GM18508 (cell line): Measurements from ENCODE around the gene EIF3A.

Experiments
- ATAC-seq: cut with Tn5 transposase; IDR thresholded peaks from one replicate; pipeline ENCODE4 v1.9.1; 2021; ENCODE audit warnings: moderate number of reproducible peaks; ENCODE audit not compliant: insufficient read depth, unreplicated experiment

EIF3A gene

DNA sequence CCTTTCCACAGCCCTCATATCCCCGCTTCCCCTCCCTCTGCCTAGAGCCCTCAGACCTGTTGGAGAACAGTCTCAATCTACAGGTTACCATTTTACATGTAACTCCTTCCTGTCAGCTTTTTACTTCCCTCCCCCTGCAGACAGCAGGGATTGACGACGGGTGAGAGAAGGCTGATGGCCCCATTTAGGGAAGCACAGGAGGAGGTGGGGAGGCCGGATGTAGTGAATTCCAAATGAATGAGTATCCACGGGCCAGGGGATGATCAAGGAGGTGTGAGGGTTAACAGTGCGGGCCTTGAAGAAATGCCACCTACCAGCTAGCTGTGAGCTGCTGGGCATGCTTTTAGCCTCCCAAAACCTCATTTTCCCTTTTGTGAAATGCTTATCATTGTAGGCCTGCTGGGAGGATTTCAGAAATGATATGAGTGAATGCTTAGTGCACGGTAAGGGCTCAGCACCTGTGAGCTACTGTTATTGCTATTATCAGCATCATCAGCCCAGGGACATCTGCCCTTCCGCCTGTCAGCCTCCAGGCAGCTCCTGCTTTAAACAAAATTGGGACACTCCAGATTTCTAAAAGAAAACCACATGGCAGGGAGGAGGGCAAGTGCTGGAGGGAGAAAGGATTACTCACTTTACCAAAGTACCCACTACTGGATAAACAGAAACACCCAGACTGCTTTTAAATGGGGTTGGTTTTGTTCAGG, 57.6 kb downstream of the EIF3A start:
- no peak for ATAC-seq

DNA sequence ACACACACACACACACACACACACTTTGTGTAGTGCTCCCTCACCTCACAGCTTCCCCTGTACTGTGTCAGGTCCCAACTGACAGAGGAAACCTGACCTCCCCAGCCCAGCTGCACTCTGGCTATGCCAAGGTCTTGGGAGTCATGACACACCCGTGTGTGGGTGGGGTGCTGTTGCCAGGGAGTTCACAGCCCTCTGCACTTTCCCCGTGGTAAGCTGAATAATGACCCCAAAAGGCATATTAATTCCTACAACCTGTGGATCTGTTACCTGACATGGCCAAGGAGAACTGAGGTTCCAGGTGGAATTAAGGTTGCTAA, 60.0 kb downstream of the EIF3A start:
- ATAC-seq = no peak

DNA sequence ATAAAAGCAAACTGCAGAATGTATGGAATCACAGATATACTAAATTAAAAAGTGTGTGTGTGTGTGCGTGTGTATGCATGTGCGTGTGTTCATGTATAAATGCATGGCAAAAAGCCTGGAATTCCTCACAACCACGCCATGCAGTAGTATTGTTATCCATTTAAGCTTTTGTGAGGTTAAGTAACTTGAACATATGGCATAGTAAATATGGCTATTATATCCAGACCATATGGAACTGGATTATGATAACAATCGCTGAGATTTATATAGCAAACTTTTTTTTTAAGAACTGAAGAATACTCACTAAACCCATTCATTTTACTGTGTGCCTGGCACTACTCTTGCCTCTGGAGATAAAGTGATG, 73.4 kb downstream of the EIF3A start:
- ATAC-seq = no peak

DNA sequence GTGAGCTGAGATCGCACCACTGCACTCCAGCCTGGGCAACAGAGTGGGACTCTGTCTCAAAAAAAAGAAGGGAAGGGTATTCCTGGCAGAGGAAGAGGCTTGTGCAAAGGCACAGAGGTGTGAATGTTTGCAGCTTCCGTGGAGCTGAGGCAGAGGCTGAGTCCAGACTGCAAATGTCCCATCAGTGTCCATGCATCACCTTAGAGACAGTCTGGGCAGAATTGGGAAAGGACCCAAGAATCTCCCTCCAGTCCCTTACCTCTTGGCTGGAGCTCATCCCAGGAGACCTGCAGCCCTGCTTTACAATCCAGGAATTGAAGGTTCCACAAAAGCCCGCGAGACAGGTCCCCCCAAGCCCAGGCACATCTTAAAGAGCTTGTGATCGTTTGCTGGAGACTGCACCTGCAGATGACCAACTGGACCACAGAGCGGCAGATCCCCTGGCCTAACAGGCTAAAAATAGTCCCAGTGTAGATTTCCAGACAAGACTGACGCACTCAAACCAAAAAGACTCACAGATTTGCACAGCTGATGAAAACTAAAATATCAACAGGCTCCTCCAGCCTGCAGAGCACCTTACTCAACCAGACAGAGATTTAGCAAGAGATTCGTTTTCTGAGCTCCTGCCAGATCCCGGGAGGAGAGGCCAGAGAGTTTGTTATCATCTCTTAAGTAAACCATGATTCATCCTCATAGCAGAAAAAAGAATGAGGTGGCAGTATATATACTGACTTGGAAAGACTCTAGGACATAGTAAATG, 74.0 kb downstream of the EIF3A start:
- ATAC-seq = no peak

DNA sequence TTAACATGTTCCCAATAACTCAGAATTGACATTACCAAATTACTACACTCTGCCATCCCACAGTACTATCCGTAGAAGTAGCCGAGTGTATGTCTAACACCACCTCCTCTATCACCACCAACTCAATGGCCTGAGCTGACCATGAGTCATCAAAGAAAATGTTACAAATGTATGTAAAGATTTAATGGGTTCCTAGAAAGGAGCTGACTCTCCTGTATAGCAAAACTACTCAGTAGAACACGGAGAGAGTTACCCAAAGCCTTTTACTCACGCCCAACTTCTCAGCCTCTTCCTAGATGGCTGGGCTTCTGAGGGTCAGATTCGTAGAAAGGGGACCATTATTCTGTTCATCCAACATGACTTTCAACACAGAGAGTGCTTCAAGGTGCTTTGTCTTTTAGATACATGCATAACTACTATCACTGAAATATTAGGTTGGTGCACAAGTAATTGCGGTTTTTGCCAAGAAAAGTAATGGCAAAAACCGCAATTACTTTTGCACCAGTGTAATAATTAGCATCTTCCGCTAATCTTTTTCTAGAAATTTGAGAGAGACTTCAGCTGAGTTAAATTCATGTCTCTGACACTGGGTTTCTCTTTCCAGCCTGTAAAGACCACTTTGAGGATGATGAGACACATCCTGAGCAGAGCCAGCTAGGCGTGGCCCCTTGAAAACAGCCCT, 75.1 kb downstream of the EIF3A start:
- no peak for ATAC-seq

DNA sequence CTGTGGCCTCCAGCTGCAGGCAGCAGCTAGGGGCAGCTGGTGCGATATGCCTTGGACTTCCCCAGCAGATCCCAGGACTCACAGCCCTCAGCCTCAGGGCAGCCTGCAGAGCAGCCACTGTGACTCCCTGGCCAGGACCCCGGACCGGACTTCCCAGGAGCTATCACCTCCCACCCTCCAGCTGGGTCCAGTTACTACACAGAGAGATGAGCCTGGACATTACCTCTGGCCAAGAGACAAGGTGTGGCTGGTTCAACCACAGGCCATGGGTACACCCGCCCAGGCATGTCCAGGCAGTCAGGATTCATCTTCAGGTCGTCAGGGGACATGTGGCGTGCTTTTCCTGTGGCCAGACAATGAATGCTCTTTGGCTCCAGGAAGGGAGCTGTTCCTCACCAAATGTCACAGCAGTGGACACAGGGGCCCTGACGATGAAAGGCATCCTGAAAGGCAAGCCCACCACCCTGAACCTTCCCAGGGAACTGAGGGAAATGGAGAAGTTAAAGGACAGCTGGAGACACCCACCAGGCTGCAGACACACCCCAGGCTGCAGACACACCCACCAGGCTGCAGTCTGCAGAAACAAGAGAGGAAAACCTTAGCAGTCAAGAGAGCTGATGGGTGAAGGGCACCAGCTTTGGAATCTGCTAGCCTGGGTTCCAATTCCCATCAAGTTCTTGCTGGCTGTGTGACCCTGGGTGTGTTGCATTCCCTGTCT, 76.9 kb downstream of the EIF3A start:
- ATAC-seq = no peak

DNA sequence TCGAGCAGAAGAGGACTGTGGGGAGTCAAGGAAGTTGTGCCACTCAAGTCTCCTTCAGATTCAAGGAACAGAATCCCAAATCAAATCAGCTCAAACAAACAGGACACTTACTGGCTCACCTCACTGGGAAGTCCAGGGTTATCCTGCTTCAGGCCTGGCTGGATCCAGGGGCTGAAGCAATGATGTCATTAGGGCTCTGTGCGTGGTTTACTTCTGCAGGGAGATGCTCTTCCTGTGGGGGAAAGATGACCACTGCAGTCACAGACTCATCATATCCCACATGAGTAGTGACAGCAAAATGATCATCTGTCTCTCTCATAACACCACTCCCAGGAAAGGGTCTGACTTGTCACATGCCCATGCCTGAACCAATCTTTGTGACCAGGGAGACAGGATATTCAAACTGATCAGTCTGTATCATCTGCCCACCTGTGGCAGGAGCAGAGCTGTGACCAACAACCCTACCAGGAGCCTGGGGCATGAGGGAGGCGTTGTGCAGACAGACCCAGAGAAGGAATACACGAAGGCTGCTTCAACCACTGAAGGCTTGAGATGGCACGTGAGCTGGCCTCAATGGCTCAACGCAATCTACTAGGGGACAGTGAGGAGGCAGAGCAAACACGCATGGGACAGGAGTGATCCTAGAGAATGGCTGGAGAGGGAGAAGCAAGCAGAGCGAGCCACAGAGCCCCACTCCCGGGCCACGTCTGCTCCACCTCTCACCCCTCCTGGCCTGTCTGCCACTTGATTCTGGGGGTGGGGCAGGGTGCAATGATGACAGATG, 78.7 kb downstream of the EIF3A start:
- no peak for ATAC-seq

DNA sequence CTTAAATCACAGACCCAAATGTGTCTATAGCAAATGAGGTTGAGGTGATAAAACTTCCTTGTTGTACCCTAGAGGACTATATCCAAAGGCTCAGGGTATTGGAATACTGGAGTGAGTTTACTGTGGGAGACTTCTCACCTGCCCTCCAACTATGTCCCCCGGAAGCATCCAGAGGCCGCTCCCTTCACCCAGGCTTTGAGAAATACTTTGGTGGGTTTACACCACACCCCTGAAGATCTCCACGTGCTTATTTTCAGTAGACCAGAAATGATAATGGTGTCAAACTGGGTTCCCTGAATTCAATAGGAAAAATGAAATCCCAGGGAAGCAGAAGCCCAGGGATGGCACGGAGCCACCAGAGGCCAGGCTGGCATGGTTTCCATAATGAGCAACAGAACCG, 82.4 kb downstream of the EIF3A start:
- no peak for ATAC-seq

DNA sequence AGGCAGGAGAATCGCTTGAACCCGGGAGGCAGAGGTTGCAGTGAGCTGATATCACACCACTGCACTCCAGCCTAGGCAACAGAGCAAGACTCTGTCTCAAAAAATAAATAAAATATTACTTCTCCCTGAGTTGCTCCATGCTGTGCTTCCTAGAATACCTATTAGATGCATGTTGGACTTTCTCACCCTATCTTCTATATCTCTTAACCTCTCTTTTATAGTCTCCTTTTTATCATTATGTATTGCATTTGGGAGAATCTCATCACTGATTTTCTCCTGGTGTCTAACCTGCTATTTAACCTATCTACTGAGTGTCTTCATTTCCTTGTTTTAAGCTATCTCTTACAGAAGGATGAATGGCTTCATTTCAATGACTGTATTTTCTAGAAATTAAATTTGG, 83.2 kb downstream of the EIF3A start:
- ATAC-seq = no peak

DNA sequence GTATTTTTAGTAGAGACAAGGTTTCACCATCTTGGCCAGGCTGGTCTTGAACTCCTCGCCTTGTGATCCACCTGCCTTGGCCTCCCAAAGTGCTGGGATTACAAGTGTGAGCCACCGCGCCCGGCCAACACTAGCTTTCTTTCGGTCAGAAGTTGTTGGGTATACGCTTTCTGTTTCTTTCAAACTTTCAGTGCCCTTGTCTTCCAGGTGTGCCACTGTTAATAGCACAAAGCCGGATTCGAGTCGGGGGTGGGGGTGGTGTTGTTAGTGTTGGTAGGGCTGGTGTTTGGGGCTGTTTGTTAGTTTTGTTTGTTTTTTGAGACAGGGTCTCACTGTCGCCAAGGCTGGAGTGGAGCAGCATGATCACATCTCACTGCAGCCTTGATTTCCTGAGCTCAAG, 84.9 kb downstream of the EIF3A start:
- ATAC-seq = no peak

DNA sequence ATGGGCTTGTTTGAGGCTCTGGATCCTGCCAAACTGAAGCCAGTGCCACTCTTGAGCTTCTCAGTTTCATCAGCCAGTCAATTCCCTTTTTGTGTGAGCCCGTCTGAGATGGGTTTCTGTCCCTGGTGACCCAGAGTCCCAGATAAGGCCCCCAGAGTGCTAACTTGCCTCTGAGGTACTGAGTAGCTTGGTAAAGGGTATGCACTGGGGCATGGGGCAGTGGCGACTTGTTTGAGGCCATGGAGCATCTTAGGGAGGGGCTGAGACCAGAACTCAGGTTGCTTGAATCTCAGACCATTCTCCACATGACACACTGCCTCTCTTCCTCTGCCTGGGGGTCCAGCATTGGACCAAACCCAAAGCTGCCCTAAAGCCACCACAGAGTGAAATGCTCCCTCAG, 86.3 kb downstream of the EIF3A start:
- no peak for ATAC-seq

DNA sequence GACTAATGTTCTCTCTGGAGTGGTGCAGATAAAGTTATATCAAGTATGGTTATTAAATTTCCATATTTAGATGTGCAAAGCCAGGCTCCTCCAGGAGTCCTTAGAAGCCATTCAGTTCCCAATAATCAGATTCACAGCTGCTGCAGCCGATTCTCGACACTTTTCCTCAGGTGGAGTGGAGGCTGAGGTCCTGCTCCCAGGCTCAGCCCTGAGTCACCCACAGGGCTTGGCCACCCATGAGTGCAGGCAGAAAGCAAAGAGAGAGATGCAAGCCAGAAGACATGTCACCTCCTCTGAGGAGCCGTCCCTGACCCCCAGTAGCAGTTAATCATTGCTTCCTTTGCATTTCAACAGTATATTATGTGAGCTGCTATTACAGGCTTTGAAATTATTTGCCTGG, 87.4 kb downstream of the EIF3A start:
- no peak for ATAC-seq

DNA sequence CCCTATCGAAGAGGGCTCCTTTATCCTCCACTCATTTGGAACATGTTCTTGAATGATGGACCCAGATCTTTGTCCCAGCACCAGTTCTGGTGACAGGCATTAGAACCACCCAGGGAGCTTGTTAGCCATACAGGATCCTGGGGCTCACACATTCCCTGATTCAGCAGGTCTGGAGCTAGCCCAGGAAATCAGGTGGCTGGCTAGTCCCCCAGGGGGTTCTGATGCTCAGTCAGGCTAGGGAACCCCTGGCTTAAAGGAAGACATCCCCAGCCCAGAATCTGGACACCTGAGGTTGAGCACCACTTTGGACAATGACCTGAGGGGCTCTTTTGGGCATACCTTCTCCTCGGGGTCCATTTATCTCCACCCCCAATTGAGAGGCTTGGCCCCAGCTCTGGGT, 88.1 kb downstream of the EIF3A start:
- ATAC-seq = no peak

DNA sequence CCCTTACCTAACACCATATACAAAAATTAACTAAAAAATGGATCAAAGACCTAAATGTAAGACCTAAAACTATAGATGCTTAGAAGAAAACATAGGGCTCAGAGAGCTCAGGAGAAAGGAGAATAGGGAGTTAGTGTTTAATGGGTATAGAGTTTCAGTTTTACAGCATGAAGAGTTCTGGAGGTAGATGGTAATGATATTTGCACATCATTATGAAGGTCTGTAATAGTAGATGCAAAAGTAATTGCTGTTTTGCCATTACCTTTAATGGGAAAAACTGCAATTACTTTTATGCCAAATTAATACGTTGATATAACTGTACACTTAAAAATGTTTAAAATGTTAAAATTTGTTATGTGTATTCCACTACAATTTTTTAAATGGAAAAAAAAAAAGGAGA, 90.3 kb downstream of the EIF3A start:
- ATAC-seq = no peak

DNA sequence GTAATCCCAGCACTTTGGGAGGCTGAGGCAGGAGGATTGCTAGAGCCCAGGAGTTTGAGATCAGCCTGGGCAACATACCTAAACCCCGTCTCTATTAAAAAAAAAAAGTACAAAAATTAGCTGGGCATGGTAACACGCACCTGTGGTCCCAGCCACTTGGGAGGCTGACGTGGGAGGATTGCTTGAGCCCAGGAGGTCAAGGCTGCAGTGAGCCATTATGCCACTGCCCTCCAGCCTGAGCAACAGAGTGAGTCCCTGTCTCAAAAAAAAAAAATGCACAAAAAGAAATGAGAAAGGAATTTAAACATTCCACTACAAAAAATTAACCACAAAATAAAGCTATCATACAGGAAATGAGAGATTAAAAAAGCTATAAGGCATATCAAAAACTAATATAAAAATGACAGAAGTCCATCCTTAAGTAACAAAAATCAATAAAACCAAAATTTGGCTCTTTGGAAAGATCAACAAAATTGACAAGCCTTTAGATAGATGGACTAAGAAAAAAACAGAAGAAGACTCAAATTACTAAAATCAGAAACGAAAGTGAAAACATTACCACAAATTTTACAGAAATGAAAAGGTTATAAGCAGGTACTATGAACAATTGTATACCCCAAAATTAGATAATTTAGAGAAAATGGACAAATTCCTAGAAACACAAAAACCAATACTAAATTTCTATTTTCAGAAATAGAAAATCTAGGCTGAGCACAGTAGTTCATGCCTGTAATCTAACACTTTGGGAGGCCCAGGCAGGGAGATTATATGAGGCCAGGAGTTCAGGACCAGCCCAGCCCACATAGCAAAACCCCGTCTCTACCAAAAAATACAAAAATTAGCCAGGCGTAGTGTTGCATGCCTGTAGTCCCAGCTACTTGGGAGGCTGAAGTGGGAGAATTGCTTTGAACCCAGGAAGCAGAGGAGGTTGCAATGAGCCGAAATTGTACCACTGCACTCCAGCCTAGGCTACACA, 93.5 kb downstream of the EIF3A start:
- ATAC-seq = peak; percentile 65

DNA sequence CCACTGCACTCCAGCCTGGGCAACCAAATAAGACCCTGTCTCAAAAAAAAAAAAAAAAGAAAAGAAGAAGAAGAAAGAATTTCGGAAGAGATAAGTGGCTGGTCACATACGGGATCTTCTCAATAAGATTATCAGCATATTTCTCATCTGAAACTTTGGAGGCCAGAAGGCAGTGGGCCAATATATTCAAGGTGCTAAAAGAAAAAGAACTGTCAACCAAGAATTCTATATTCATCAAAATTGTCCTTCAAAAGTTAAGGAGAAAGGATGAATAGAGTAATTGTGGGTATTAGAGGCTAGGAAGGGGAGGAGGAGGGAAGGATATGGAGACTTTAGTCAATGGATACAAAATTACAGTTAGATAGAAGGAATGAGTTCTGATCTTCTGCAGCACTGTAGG, 95.0 kb downstream of the EIF3A start:
- no peak for ATAC-seq
